ENCODE data around the gene CYP4B1.

CYP4B1 gene

GRCh38 chr1:46797696-46798470 is 963 bp upstream of the CYP4B1 start:
- DNase-seq = no peak

- no peak for DNase-seq
Measured at GRCh38 chr1:46800742-46801141, 1.9 kb downstream of the CYP4B1 start.

- no peak for DNase-seq
Measured at GRCh38 chr1:46801323-46802055, 2.6 kb downstream of the CYP4B1 start.

- no peak for DNase-seq
Measured at GRCh38 chr1:46802081-46802480, 3.2 kb downstream of the CYP4B1 start.

GRCh38 chr1:46802901-46803574 is 4.2 kb downstream of the CYP4B1 start:
- DNase-seq = no peak

GRCh38 chr1:46804027-46804889 is 5.4 kb downstream of the CYP4B1 start:
- no peak for DNase-seq

DNA sequence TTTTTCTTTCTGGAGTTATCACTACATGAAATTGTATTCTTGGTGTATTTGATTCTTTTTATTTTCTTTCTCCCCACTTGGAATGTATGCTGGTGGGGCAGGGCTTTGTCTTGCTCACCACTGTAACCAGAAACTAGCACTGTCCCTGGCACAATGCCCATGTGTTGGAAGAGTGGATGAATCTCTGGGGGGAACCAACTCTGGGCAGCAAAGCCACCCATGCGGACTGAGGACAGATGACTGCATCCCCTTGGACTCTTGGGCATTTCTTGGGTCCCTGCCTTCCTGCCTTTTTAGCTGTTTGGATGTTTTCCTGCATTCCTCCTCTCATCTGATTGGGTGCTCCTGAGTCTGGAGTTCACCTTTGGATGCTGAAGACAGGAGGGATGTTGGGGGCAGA is 6.1 kb downstream of the CYP4B1 start:
- no peak for DNase-seq

- no peak for DNase-seq
Measured at GRCh38 chr1:46805755-46806154, 6.9 kb downstream of the CYP4B1 start.

- no peak for DNase-seq
Measured at GRCh38 chr1:46806196-46807020, 7.6 kb downstream of the CYP4B1 start.

- no peak for DNase-seq
Measured at GRCh38 chr1:46807046-46807972, 8.5 kb downstream of the CYP4B1 start.

GRCh38 chr1:46809071-46809470 is 10.2 kb downstream of the CYP4B1 start:
- DNase-seq = no peak

DNA sequence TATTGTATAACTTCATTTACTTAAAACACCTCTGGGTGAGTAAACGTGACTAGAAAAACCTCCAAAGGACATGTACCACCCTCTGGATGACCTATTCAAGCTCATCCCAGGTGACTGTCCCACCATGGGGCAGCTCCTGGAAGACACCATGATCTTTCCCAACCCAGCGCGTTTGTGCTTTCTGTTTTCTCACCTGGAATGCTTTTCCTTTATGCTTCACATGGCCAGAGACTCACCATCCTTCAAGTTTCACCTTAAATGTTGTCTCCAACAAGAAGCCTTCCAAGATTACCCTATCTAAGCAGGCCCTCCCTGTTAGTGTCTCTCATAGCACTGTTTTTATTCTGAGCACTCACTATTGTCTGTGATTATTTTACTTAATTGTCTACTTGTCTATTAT is 11.1 kb downstream of the CYP4B1 start:
- no peak for DNase-seq

- no peak for DNase-seq
Measured at GRCh38 chr1:46810596-46810995, 11.8 kb downstream of the CYP4B1 start.

- no peak for DNase-seq
Measured at GRCh38 chr1:46811053-46811452, 12.2 kb downstream of the CYP4B1 start.

DNA sequence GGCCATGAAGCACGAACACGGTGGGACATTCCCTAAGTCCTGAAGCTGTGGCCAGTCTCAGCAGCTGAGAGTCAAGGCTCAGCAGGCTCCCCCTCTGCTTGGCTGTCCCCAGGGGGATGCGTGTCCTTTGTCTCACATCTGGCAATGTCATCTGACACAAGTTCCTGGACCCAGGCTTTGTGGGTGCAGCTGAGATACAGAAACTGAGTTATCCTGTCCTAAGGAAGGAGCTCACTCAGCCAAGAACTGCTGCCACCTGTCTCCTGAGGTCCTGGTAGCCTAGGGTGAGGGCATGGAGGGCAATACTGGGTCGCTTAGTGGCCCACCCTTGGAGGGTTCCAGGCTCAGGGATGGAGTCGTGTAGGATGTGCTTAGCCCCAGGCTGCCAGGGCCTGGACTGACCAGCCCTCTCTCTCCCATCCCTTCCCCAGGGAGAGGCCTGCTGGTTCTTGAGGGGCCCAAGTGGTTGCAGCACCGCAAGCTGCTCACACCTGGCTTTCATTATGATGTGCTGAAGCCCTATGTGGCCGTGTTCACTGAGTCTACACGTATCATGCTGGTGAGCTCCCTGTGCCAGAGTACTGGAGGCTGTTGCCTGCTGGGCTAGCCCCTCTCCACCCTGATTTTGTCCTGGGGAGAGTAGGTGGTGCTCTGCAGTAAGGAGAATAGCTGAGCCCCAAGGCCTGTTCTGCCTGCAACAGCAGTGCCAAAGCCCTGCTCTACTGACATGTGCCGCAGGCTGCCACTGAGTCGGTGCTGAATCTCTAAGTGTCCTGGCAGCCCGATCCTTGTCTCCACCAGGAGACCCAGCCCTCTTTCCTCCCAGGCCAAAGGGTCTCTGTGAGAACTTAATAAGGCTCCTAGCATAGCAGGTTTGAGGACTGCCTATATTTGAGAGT is 13.5 kb downstream of the CYP4B1 start:
- no peak for DNase-seq

DNA sequence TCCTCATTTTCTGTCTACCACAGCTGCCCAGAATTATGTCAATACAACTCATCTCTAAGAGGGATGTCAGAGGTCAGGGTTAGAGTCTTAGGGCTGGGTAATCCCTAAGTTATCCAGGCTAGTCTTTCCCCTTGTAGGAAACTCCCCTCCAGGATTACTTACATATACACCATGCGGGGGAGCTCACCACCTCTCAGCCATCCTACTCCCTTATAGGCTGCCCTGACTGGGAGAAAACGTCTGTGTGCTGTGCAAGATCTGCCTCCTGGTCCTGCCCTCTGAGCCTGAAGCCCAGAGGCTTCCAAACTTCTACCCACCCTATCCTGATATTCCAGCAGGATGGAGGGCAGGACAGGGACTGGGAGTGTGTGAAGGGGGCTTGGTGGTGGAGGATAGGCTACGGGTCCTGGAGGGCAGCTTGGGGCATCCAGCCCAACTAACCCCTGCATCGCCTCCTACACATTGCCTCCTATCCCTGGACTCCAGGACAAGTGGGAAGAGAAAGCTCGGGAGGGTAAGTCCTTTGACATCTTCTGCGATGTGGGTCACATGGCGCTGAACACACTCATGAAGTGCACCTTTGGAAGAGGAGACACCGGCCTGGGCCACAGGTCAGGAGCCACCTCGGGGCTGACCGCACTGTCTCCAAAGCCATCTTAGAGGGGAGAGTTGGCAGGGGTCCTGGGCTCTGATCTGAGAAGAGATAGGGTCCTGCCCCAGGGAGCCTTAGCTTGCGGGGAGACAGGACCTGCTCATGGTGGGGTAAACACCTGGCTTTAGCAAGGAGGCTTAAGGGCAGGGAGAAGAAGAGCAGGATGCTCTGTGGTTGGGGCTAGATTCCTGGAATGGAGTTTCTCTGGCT is 14.4 kb downstream of the CYP4B1 start:
- DNase-seq = no peak

DNA sequence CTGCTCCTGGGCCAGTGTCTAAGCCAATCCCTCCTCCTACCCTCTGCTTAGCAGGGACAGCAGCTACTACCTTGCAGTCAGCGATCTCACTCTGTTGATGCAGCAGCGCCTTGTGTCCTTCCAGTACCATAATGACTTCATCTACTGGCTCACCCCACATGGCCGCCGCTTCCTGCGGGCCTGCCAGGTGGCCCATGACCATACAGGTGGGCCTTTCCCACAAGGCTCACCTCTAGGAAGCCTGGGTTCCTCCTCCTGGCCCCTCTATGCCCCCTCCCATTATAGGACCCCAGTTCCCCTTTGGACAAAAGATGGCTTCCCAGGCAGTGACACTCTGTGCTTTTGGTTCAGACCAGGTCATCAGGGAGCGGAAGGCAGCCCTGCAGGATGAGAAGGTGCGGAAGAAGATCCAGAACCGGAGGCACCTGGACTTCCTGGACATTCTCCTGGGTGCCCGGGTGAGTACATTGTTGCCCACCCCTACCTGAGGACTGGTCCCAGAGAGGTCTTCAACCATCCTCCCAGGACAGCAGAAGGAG is 15.1 kb downstream of the CYP4B1 start:
- no peak for DNase-seq

DNA sequence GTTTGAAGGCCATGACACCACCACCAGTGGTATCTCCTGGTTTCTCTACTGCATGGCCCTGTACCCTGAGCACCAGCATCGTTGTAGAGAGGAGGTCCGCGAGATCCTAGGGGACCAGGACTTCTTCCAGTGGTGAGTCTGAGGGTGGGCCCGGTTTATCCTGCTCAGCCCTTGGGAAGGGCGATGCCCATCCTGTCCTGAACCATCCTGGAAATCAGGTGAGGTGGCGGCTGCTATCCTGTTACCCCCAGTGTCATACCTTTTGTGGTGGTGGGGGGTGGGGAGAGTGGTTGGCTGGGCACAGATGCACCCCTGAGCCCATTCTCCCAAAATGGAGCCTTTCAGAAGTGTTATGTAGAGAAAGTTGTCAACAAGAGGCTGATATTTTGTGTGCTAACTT is 16.3 kb downstream of the CYP4B1 start:
- DNase-seq = no peak
